Gastroesophageal sphincter (tissue), 3 donors: ENCODE results near the gene MPO.

Experiments
- POLR2AphosphoS5 ChIP-seq: sonication (generic); formaldehyde crosslinking; IDR thresholded peaks from one replicate; pipeline ENCODE4 v1.6.1; 2017; ENCODE audit warnings: antibody characterized with exemption
- TF ChIP-seq, protein P1 (sequence below), 4 experiments: fragments of 200-600 bp in 2 of 4; fragments of 450-650 bp in 2 of 4; sonication (generic) in 1 of 4; IDR thresholded peaks; one replicate each; pipeline ENCODE4 v1.5.1; 2017 to 2019; ENCODE audit warnings: antibody characterized with exemption in 4 of 4, mild to moderate bottlenecking in 2 of 4, moderate library complexity in 2 of 4

DNA sequence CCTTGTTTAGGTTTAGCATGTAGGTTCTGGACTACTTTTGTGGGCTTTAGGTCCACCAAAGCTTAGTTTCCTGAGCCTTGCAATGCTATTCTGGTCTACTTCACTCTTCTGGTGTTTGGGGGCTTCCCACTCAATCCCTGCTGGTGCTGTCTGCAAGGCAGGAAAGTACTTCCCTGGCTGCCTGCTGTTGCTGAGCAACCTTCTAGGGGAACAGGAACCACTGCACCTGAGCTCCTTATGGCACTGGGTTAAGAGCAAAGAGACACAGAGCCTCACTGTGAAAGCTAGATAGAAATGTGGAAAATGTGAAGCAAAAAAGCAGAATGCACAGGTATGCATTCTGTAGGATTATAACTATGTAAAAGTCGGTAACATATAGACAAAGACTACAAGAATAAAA is 17.0 kb downstream of the MPO start:
- TF ChIP-seq, protein P1, sequence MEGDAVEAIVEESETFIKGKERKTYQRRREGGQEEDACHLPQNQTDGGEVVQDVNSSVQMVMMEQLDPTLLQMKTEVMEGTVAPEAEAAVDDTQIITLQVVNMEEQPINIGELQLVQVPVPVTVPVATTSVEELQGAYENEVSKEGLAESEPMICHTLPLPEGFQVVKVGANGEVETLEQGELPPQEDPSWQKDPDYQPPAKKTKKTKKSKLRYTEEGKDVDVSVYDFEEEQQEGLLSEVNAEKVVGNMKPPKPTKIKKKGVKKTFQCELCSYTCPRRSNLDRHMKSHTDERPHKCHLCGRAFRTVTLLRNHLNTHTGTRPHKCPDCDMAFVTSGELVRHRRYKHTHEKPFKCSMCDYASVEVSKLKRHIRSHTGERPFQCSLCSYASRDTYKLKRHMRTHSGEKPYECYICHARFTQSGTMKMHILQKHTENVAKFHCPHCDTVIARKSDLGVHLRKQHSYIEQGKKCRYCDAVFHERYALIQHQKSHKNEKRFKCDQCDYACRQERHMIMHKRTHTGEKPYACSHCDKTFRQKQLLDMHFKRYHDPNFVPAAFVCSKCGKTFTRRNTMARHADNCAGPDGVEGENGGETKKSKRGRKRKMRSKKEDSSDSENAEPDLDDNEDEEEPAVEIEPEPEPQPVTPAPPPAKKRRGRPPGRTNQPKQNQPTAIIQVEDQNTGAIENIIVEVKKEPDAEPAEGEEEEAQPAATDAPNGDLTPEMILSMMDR (IDR thresholded peaks at IDR 0.05): no peak
- TF ChIP-seq POLR2AphosphoS5: no peak
